Fibroblast of villous mesenchyme (primary cell): Measurements from ENCODE around the gene FRAS1. TPM values are rescaled to one million over a fixed set of nuclear protein-coding genes. Genes with fewer than 3 reads are reported as not detected.
"Not testable (repeated sequence)": the region's sequence is repeated elsewhere in the genome, so short reads cannot be mapped to it uniquely, and the experiment has no call there.

Experiments
- DNase-seq: peaks from one replicate; pipeline ENCODE4 v3.0.0-alpha.2; 2010; ENCODE audit warnings: low read depth
- H3K4me3 ChIP-seq: 2 replicates; pipeline ENCODE4 v1.5.1; 2011; ENCODE audit warnings: low read depth, mild to moderate bottlenecking, low read length
- CTCF ChIP-seq: IDR thresholded peaks from 2 replicates; pipeline ENCODE4 v1.5.1; 2012; ENCODE audit warnings: low read depth, mild to moderate bottlenecking, low read length; ENCODE audit not compliant: insufficient read depth
- total RNA-seq: library from RNA; depleted of rRNA; stranded (reverse); fragments of >200 nt; gene quantifications from 2 replicates; pipeline ENCODE4 v1.2.3, GENCODE V29; 2012

The FRAS1 gene
- total RNA-seq, 1 donor: 1.3 TPM

DNA sequence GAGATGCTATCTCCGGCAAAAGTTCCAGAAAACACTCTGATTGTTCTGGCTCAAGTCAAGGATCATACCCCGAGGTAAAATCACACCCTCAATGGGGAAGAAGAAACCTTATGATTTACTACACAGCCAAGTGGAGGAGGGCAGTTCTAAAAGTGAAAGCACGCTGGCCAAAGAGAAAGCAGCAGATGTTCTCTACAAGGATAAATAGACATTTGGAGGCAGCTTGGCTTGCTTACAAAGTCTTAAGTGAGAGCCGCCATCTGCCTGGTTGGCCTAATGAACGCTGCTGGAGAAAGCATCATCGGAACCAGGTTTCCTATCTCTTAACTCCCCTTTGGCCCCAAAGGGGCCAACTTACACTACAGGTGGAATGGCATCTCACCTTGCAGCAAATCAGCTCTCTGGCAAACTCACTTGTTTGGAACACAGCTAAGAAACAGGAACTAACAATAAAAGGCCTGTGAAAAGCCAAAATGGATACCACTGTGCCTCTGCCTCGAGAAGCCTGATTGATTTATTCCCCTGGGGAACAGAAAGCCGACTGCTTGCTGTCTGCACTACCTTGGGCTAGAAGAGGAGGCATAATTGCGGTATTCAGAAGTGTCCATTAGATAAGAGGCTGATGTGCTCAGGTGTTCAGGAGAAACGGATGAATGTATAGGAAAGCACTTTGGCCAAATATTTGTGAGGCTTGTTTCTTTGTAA is 22.8 kb downstream of the FRAS1 start:
- no peak for TF ChIP-seq CTCF
- no peak for DNase-seq
- H3K4me3 ChIP-seq: no peak overlapping the region

GRCh38 chr4:78081541-78081940 is 24.4 kb downstream of the FRAS1 start:
- no peak overlapping the region for H3K4me3 ChIP-seq
- no peak for DNase-seq
- TF ChIP-seq CTCF: no peak

- no peak overlapping the region for H3K4me3 ChIP-seq
- no peak for DNase-seq
- no peak for TF ChIP-seq CTCF
These were observed 25.9 kb downstream of the FRAS1 start for GRCh38 chr4:78083035-78083434.

- DNase-seq: no peak
- TF ChIP-seq CTCF: no peak
These were observed 34.4 kb downstream of the FRAS1 start for GRCh38 chr4:78091534-78091933.

GRCh38 chr4:78092350-78092749 is 35.2 kb downstream of the FRAS1 start:
- DNase-seq, H3K4me3 ChIP-seq: not testable (repeated sequence)

More at GRCh38 chr4:78091534-78091933, 34.4 kb downstream of the FRAS1 start:
- H3K4me3 ChIP-seq: no peak overlapping the region

GRCh38 chr4:78092850-78093249 is 35.7 kb downstream of the FRAS1 start:
- no peak for TF ChIP-seq CTCF
- no peak overlapping the region for H3K4me3 ChIP-seq
- no peak for DNase-seq

GRCh38 chr4:78095081-78095480 is 38.0 kb downstream of the FRAS1 start:
- DNase-seq: no peak
- TF ChIP-seq CTCF: no peak
- H3K4me3 ChIP-seq: no peak overlapping the region
